Frontal cortex (tissue), 4 donors: ENCODE results near the gene DAB2IP. TPM values are rescaled to one million over a fixed set of nuclear protein-coding genes. Genes with fewer than 3 reads are reported as not detected.
"Not testable (repeated sequence)": the region's sequence is repeated elsewhere in the genome, so short reads cannot be mapped to it uniquely, and the experiment has no call there.

Experiments used
- DNase-seq, 2 donors: peaks; one replicate each; pipeline ENCODE4 v3.0.0; 2012; ENCODE audit warnings: low spot score in 2 of 2
- FAIRE-seq: peaks from 2 replicates; lab custom pipeline; 2012; peaks lifted over from hg19 to GRCh38; lab: Jason Lieb, UNC
- total RNA-seq: library from RNA; depleted of rRNA; stranded (reverse); fragments of >200 nt; gene quantifications from one replicate; pipeline ENCODE4 v1.2.3, GENCODE V29; 2014
- donor health status: control.
- donor health status: control.
- donor health status: control.

Gene DAB2IP
- total RNA-seq, 1 donor from 2014 or later, result 12.6 TPM

DNA sequence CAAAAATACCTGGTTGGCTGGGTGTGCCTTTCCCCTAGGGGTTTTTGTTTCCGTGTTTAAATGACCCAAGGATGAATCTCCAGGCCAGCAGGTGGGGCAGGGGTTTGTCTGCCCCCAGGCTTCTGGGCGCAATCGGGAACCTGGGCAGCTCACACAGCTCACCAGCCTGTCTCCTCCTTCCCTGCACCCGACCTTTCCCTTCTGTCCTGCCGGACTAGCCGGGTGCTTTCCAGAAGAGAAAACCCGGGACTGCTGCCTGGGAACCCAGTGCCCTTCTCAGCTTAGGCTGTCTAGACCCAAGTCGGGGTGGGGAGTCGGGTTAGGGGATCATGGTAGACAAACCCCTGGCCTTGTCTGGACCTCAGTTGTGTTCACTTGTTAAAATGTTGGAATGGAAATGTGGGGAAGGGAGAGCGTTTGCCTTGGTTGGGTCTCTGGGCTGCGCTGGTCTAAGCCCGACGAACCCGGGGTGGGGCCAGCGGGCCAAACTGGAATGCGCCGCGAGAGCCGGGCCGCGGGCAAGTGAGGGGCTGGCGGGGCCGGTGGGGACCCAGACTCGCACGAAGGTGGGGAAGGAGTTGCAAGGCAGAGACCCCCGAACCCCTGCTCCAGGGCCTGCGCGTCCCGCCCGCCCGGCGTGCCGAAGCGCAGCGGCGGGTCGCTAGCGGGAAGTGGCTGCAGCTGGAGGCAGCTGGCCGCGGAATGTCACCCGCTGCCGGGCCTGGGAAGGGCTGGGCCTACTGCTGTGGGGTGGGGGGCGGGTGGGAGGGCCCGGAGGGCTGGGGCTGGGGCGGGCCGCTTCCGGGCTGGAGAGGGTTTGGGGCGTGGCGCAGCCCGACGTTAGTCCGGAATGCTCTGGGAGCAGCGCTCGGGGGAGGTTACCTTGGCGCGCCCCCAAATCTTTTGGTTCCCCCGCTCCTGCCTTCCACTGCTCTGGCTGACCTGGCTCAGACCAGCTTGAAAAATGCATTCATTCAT is 84.6 kb downstream of the DAB2IP start:
- peak; percentile 61 to 69 for DNase-seq

GRCh38 chr9:121736934-121737462 is 85.6 kb downstream of the DAB2IP start:
- DNase-seq (no peak), FAIRE-seq (no peak)

More for the DNA sequence above, 84.6 kb downstream of the DAB2IP start:
- no peak for FAIRE-seq

- no peak for DNase-seq
- FAIRE-seq, result no peak
These were observed 86.1 kb downstream of the DAB2IP start for GRCh38 chr9:121737481-121737931.

DNA sequence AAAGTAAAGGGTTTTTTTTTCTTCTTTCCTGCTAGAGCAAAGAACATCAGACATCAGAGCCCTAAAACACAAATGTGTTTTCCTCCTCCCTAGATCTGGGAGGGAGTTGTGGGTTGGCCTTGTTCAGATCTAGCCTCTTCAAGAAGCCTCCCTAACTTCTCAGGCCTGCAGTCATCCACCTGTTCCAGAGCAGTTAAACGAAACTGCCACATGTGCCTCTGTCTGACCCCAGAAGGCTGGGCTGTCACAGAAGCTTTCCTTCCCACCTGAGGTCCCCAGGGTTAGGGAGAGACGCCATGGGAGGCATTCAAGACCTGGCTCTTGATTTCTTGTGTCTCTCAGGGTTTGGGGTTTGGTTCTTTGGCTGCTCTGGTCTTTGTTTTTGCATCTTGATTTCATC is 87.0 kb downstream of the DAB2IP start:
- no peak for FAIRE-seq
- DNase-seq, result no peak

DNA sequence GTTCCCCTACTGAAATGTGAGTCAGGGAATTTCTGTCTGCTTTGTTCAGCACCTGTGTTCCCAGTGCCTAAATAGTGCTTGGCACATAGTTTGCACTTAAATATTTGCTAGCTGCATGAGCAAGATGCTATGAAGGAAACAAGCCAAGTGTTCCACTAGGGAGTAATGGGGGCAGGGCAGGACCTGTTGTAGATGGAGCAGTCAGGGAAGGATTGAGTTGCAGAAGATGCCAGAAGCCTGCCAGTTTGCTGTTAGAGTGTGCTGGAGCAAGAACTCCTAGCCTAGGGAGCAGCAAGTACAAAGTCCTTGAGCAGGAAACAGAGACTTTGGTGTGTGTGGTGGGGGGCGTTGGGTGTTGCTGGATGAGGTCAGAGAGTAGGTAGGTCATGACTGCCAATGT is 87.5 kb downstream of the DAB2IP start:
- DNase-seq, result no peak

GRCh38 chr9:121739971-121740370 is 88.5 kb downstream of the DAB2IP start:
- FAIRE-seq, result no peak
- DNase-seq, result no peak

More for the DNA sequence above, 87.5 kb downstream of the DAB2IP start:
- FAIRE-seq, result no peak

DNA sequence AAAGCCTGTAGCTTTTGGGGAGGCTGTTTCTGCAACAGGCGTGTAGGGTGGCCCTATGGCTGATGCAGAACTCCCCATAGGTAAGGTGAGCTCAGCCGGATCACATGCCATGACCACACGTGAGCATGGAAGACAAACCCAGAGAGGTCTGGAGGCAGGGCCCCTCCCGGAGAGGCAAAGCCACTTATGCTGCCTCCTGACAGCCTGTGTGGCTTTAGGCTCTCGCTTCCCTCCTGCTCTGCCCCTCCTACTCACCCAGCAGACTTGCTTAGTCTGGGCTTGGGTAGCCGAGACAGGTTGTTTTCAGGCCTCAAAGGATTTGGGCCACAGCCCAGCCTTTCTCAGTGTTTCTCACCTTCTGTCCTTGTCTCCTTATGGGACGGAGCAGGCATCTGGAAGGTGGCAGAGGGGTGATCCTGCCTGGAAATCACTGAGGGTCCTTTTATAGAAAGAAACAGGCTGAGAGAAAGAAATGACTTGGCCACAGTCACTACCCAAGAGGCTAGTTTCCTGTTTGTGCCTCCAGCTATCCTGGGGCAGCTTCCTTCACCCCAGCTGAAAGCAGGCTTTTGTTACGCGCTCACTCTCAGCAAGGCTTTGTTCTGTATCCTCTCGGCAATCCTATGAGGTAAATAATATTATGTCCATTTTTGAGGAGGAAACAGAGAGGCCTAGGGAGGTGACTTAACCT is 89.9 kb downstream of the DAB2IP start:
- FAIRE-seq (no peak), DNase-seq (no peak)

- FAIRE-seq, DNase-seq: not testable (repeated sequence)
These were observed 90.5 kb downstream of the DAB2IP start for GRCh38 chr9:121741919-121742283.

GRCh38 chr9:121742923-121743322 is 91.5 kb downstream of the DAB2IP start:
- DNase-seq, result no peak
- FAIRE-seq, result no peak

- DNase-seq, result peak; percentile 72 to 79
- FAIRE-seq, result peak; percentile 6
These were observed 92.1 kb downstream of the DAB2IP start for GRCh38 chr9:121743441-121744001.

- no peak for FAIRE-seq
- DNase-seq, result peak; percentile 66 to 76
These were observed 92.7 kb downstream of the DAB2IP start for GRCh38 chr9:121744002-121744686.

DNA sequence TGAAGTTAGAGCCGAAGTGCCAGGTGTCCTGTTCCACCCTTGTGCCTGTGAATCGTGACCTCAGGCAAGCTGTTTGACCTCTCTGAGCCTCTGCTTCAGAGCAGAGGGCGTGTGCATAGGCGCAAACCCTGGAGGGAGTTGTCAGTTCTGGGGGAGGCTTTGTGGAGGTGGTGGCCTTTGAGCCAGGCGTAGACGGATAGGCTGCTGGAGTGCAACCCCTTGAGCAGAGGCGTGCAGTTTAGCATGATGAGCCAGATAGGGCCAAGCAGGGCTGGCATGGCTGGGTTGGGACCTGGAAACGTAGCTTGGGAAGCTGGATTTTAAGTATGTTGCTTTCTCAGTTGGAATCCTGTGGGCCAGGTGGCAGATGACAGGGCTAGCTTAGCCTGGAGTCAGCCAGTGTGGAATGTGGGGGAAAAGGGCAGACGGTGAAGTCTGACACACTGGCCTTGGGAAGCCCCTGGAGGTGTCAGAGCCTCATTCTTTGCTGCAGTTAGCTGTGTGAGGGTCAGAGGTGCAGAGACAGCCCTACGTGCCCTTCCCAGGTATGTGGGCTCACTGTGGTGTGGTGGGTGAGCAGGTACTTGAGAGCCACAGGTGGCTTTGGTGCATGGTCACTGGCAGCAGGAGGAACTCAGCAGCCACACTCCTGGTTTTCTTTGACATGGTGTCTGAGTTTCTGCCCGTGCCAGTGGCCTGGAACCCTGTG is 93.4 kb downstream of the DAB2IP start:
- no peak for DNase-seq
- no peak for FAIRE-seq

GRCh38 chr9:121745396-121745695 is 93.9 kb downstream of the DAB2IP start:
- no peak for FAIRE-seq
- DNase-seq, result no peak

DNA sequence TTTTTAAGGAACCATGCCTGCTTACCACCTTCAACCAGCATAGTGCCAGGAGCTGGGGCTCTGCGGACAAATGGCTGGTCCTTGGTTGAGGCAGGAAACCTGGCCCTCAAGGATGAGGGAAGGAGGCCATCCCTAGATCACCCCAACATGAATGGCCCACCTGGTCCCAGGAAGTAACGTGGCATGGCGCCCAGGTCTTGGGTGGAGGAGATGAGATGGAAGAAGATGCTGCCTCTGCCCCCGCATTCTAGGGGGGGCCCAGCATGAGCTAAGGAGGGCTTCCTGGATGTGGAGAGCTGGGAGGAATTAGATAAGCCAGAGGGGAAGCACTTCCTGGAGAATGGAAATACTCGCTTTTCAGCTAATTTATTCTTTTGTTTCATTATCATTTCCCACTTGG is 95.0 kb downstream of the DAB2IP start:
- DNase-seq (no peak), FAIRE-seq (no peak)

DNA sequence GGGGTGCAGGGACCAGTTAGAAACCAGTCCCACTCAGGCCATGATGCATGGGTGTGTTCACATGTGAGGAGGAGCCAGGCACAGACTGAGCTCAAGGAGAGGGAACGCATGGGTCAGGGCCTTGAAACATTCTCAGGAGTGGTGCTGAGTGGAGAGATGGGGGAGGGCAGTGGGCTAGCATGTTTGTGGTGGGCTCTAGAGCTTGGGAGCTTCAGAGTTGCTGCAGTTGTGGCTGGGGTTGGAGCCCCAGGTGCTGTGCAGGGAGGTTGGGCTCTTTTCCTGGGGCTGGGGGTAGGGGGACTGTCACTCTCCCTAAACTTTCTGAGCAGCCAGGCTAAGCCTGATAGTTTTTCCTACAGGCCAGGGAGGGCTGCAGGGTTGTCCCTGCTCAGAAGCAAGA is 95.4 kb downstream of the DAB2IP start:
- DNase-seq, result no peak
- FAIRE-seq, result no peak

- FAIRE-seq, result no peak
- no peak for DNase-seq
These were observed 96.6 kb downstream of the DAB2IP start for GRCh38 chr9:121748074-121748473.

- FAIRE-seq, result no peak
- no peak for DNase-seq
These were observed 97.4 kb downstream of the DAB2IP start for GRCh38 chr9:121748727-121749423.

GRCh38 chr9:121749614-121750013 is 98.2 kb downstream of the DAB2IP start:
- no peak for FAIRE-seq

DNA sequence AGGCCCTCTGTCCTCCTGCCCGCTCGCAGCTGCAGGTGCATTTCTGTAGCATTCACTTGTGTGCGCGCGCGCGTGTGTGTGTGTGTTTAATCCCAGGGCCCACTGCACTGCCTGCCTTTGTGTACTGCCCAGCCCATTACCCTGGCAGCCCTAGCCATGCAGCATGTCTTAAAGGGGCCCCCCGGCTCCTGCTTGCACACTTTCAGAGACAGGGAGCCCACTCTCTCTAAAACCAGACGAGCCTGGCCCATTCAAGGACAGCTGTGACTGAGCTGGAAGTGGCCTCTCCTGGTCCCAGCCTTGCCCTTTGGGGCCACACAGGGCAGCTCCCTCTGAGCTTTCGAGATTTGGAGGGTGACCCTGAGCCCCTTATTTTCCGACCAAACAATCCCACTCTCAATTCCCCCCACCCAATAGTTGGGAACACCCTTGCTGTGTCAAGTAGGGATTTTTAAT is 98.9 kb downstream of the DAB2IP start:
- DNase-seq, result no peak
- FAIRE-seq, result no peak

More at GRCh38 chr9:121749614-121750013, 98.2 kb downstream of the DAB2IP start:
- DNase-seq, result no peak
